Kidney (tissue), 14 donors: ENCODE results near the gene SLC8A2. TPM values are rescaled to one million over a fixed set of nuclear protein-coding genes. Genes with fewer than 3 reads are reported as not detected.

ENCODE experiments used
- DNase-seq, 5 donors: peaks; one replicate each; pipeline ENCODE4 v3.0.0-alpha.2; 2013 to 2020
- FAIRE-seq: peaks from 2 replicates; lab custom pipeline; 2012; peaks lifted over from hg19 to GRCh38; lab: Jason Lieb, UNC
- H3K27ac ChIP-seq, 2 donors: one replicate each; pipeline ENCODE4 v1.7.0; 2013; ENCODE audit warnings: low read depth in 2 of 2, low read length in 2 of 2, inconsistent platforms in 1 of 2
- H3K27me3 ChIP-seq: one replicate; pipeline ENCODE4 v1.7.1; 2013; ENCODE audit warnings: low read length, inconsistent platforms; ENCODE audit not compliant: control insufficient read depth, insufficient read depth
- H3K36me3 ChIP-seq, 3 donors: one replicate each; pipeline versions ENCODE4 v1.7.0 to v1.7.1; 2013; ENCODE audit warnings: low read length in 3 of 3, control low read depth in 1 of 3, inconsistent platforms in 1 of 3; ENCODE audit not compliant: insufficient read depth in 3 of 3, control insufficient read depth in 2 of 3
- H3K4me1 ChIP-seq, 3 donors: one replicate each; pipeline versions ENCODE4 v1.7.0 to v1.7.1; 2013; ENCODE audit warnings: low read length in 3 of 3, inconsistent platforms in 1 of 3, low read depth in 1 of 3; ENCODE audit not compliant: control insufficient read depth in 2 of 3, insufficient read depth in 2 of 3
- H3K4me3 ChIP-seq, 3 donors: one replicate each; pipeline versions ENCODE4 v1.7.0 to v1.8.1; 2013; ENCODE audit warnings: low read length in 3 of 3, control low read depth in 1 of 3, inconsistent platforms in 1 of 3
- H3K9ac ChIP-seq, 3 donors: one replicate each; pipeline versions ENCODE4 v1.7.0 to v1.7.1; 2013; ENCODE audit warnings: low read length in 3 of 3, control low read depth in 1 of 3, inconsistent platforms in 1 of 3
- H3K9me3 ChIP-seq, 3 donors: one replicate each; pipeline versions ENCODE4 v1.7.0 to v1.7.1; 2013; ENCODE audit warnings: low read length in 3 of 3, control low read depth in 1 of 3, inconsistent platforms in 1 of 3; ENCODE audit not compliant: control insufficient read depth in 2 of 3, insufficient read depth in 1 of 3
- CTCF ChIP-seq: IDR thresholded peaks from 3 replicates; pipeline ENCODE4 v1.5.1; 2012; ENCODE audit warnings: mild to moderate bottlenecking, moderate library complexity, borderline replicate concordance; ENCODE audit not compliant: insufficient read depth; ENCODE audit errors: extremely low read depth
- intact Hi-C: fragments of 100-400 bp; cut with DNase I; formaldehyde crosslinking; loops from one replicate; pipeline ENCODE4 v1.11.1; 2022
- polyA plus RNA-seq: library from polyadenylated mRNA; stranded (reverse); fragments of 350-450 nt; fragmentation: Illumina TruSeq; extraction: RNeasy Lipid Tissue Mini Kit (QIAGEN cat#74804); gene quantifications from one replicate; pipeline ENCODE4 v1.2.3, GENCODE V29; 2014; ENCODE audit warnings: low read depth, low replicate concordance; ENCODE audit not compliant: insufficient read depth
- total RNA-seq: library from RNA; stranded (reverse); fragmentation: NEBNext Ultra II Directional; extraction: Animal tissue kit (Norgen Biotek cat#: 25700); gene quantifications from one replicate; pipeline ENCODE4 v1.2.1, GENCODE V29; 2021
- donor health status: control.
- donor health status: control.
- donor health status: control.
- donor health status: control.
- donor health status: control.
- donor health status: DM: yes; HTN: yes; CAD: no.
- donor health status: Normal renal cell carcinoma (clear cell type).

SLC8A2 gene
- total and polyA plus RNA-seq, 2 donors from 2014 or later = 0.94 TPM; not detected in 1

GRCh38 chr19:47497821-47498520, 26.3 kb upstream of the SLC8A2 start:
- DNase-seq (no peak), FAIRE-seq (no peak)
- no peak for TF ChIP-seq CTCF
- Histone ChIP-seq H3K4me3 (no peak overlapping the region), H3K36me3 (peaks cover 0 to 48% (median 34%) of the 10 kb centered on the region in 3 donors), H3K27ac (no peak overlapping the region), H3K27me3 (no peaks in the 10 kb centered on the region), H3K9me3 (no peaks in the 10 kb centered on the region), H3K4me1 (no peaks in the 10 kb centered on the region), H3K9ac (no peak overlapping the region)
- intact Hi-C loops = no loop called here

- no peak overlapping the region for H3K9ac ChIP-seq
- FAIRE-seq (no peak), DNase-seq (no peak)
- no peak for TF ChIP-seq CTCF
- no peak overlapping the region for H3K27ac ChIP-seq
- H3K9me3 ChIP-seq = no peaks in the 10 kb centered on the region
- no peak overlapping the region for H3K4me3 ChIP-seq
- no peaks in the 10 kb centered on the region for H3K27me3 ChIP-seq
- peaks cover 0 to 44% (median 30%) of the 10 kb centered on the region in 3 donors for H3K36me3 ChIP-seq
- H3K4me1 ChIP-seq = no peaks in the 10 kb centered on the region
- intact Hi-C loops = no loop called here
These were observed 25.5 kb upstream of the SLC8A2 start for GRCh38 chr19:47497050-47497766.

GRCh38 chr19:47495478-47496372, 24.0 kb upstream of the SLC8A2 start:
- no peak overlapping the region for H3K4me3 ChIP-seq
- no peak overlapping the region for H3K27ac ChIP-seq
- H3K36me3 ChIP-seq = peaks cover 0 to 37% (median 33%) of the 10 kb centered on the region in 3 donors
- FAIRE-seq = no peak
- no peaks in the 10 kb centered on the region for H3K27me3 ChIP-seq
- H3K4me1 ChIP-seq = no peaks in the 10 kb centered on the region
- intact Hi-C loops = no loop called here
- H3K9me3 ChIP-seq = no peaks in the 10 kb centered on the region
- no peak for DNase-seq
- no peak for TF ChIP-seq CTCF
- H3K9ac ChIP-seq = no peak overlapping the region
